Cardiac muscle cell (in vitro differentiated cells and primary cell): ENCODE data around the gene ALG11. TPM values are rescaled to one million over a fixed set of nuclear protein-coding genes. Genes with fewer than 3 reads are reported as not detected.

Source experiments
- DNase-seq, 2 donors: peaks; one replicate each; pipeline versions ENCODE4 v3.0.0 to v3.0.0-alpha.2; 2010 to 2017; ENCODE audit warnings: low read depth in 1 of 2, low spot score in 1 of 2
- H3K27ac ChIP-seq: fragments of 200-600 bp; sonication (generic); 2 replicates; pipeline ENCODE4 v1.5.1; 2016
- H3K27me3 ChIP-seq: fragments of 200-600 bp; sonication (generic); 2 replicates; pipeline ENCODE4 v1.6.0; 2016; ENCODE audit warnings: control low read depth
- H3K36me3 ChIP-seq: fragments of 200-600 bp; sonication (generic); 2 replicates; pipeline ENCODE4 v1.5.1; 2016; ENCODE audit warnings: control low read depth
- H3K4me1 ChIP-seq: fragments of 200-600 bp; sonication (generic); 2 replicates; pipeline ENCODE4 v1.8.1; 2017; ENCODE audit warnings: low read depth, mild to moderate bottlenecking, mixed run types
- H3K4me3 ChIP-seq: fragments of 200-600 bp; sonication (generic); 2 replicates; pipeline ENCODE4 v1.5.1; 2016; ENCODE audit warnings: mild to moderate bottlenecking
- H3K9me3 ChIP-seq: fragments of 200-600 bp; sonication (generic); 2 replicates; pipeline ENCODE4 v1.5.1; 2017; ENCODE audit warnings: low read depth, mild to moderate bottlenecking, control low read depth
- CTCF ChIP-seq: IDR thresholded peaks from 2 replicates; pipeline ENCODE4 v1.5.1; 2012; ENCODE audit warnings: low read depth, mild to moderate bottlenecking, low read length
- polyA plus RNA-seq: library from polyadenylated mRNA; unstranded; fragments of >200 nt; fragmentation: Nextera tagmentation; extraction: Ambion mirVana; gene quantifications from 2 replicates; pipeline ENCODE4 v1.2.1, GENCODE V29; 2016
- total RNA-seq: library from RNA; depleted of rRNA; stranded (reverse); fragments of >200 nt; gene quantifications from 2 replicates; pipeline ENCODE4 v1.2.3, GENCODE V29; 2016

ALG11 gene
- total and polyA plus RNA-seq, 2 experiments from 2014 or later: 24.8 to 27.8 TPM

GRCh38 chr13:51998723-51999509, 13.3 kb upstream of the ALG11 start:
- H3K27me3 ChIP-seq: no peaks in the 10 kb centered on the region
- H3K27ac ChIP-seq: no peak overlapping the region
- peaks cover 7% of the 10 kb centered on the region for H3K4me1 ChIP-seq
- TF ChIP-seq CTCF: no peak
- H3K9me3 ChIP-seq: no peaks in the 10 kb centered on the region
- peak in 1 of 2 donors; percentile 37 for DNase-seq
- no peaks in the 10 kb centered on the region for H3K36me3 ChIP-seq
- no peak overlapping the region for H3K4me3 ChIP-seq

- peaks cover 7% of the 10 kb centered on the region for H3K4me1 ChIP-seq
- H3K4me3 ChIP-seq: no peak overlapping the region
- no peaks in the 10 kb centered on the region for H3K36me3 ChIP-seq
- H3K27ac ChIP-seq: no peak overlapping the region
- peak in 1 of 2 donors; percentile 16 for DNase-seq
- no peaks in the 10 kb centered on the region for H3K27me3 ChIP-seq
- no peaks in the 10 kb centered on the region for H3K9me3 ChIP-seq
- TF ChIP-seq CTCF: no peak
These were observed 12.7 kb upstream of the ALG11 start for GRCh38 chr13:51999510-51999911.

- no peak for DNase-seq
- no peaks in the 10 kb centered on the region for H3K27me3 ChIP-seq
- no peak for TF ChIP-seq CTCF
These were observed 12.3 kb upstream of the ALG11 start for GRCh38 chr13:51999921-52000320.

GRCh38 chr13:52001120-52001731, 11.0 kb upstream of the ALG11 start:
- Histone ChIP-seq H3K9me3 (no peaks in the 10 kb centered on the region), H3K27me3 (no peaks in the 10 kb centered on the region), H3K36me3 (no peaks in the 10 kb centered on the region), H3K27ac (no peak overlapping the region), H3K4me1 (peaks cover 7% of the 10 kb centered on the region), H3K4me3 (no peak overlapping the region)
- peak; percentile 67 for TF ChIP-seq CTCF
- peak; percentile 56 to 64 for DNase-seq

More at GRCh38 chr13:51999921-52000320, 12.3 kb upstream of the ALG11 start:
- H3K9me3 ChIP-seq: no peaks in the 10 kb centered on the region
- no peaks in the 10 kb centered on the region for H3K36me3 ChIP-seq
- H3K4me3 ChIP-seq: no peak overlapping the region
- H3K4me1 ChIP-seq: peaks cover 7% of the 10 kb centered on the region
- no peak overlapping the region for H3K27ac ChIP-seq

- peaks cover 7% of the 10 kb centered on the region for H3K4me1 ChIP-seq
- no peak for DNase-seq
- H3K27ac ChIP-seq: no peak overlapping the region
- no peak overlapping the region for H3K4me3 ChIP-seq
- no peaks in the 10 kb centered on the region for H3K27me3 ChIP-seq
- no peaks in the 10 kb centered on the region for H3K9me3 ChIP-seq
- no peak for TF ChIP-seq CTCF
- no peaks in the 10 kb centered on the region for H3K36me3 ChIP-seq
These were observed 9.8 kb upstream of the ALG11 start for GRCh38 chr13:52002361-52002760.
